ENCODE data around the gene TCEA2. TPM values are rescaled to one million over a fixed set of nuclear protein-coding genes. Genes with fewer than 3 reads are reported as not detected.

The TCEA2 gene
- 23.2 and 51.2 TPM in 2 replicates for total RNA-seq (ENCODE audit: low replicate concordance)

- Histone ChIP-seq H3K4me1 (peaks cover 7% of the 10 kb centered on the region), H3K4me2 (peak within 1 kb of the TSS; percentile 86), H3K9ac (peak within 1 kb of the TSS; percentile 14), H3F3A (ENCODE audit: low read depth) (peaks cover 4% of the 10 kb centered on the region), H3K27me3 (no peaks in the 10 kb centered on the region), H3K9me3 (ENCODE audit: low read depth) (no peaks in the 10 kb centered on the region), H2AFZ (replicated peaks) (peak within 1 kb of the TSS; percentile 10), H3K4me3 (peak within 1 kb of the TSS; percentile 99), H3K36me3 (no peaks in the 10 kb centered on the region), H3K79me2 (ENCODE audit: low read depth) (peaks cover 9% of the 10 kb centered on the region), H3K27ac (no peak within 1 kb of the TSS), H4K20me1 (ENCODE audit: low read depth) (peaks cover 20% of the 10 kb centered on the region)
- Mint-ChIP-seq H3K4me1 (peaks cover 25% of the 10 kb centered on the region), H3K27me3 (ENCODE audit: insufficient read depth, low read depth) (peaks cover 17% of the 10 kb centered on the region), H3K27ac (no peak within 1 kb of the TSS), H3K4me3 (peak within 1 kb of the TSS; percentile 94), H3K36me3 (no peaks in the 10 kb centered on the region), H3K9me3 (no peaks in the 10 kb centered on the region)
- TF ChIP-seq EZH2phosphoT487 (IDR thresholded peaks at IDR 0.05) (no peak), EZH2 (IDR thresholded peaks at IDR 0.05) (no peak)
- DNase-seq (ENCODE audit: low spot score): peak; percentile 96
These were observed at the start of gene TCEA2 for GRCh38 chr20:64062596-64063388. TCEA2 (plus strand) TSS chr20:64063198; CDS start chr20:64063313, 115 bp downstream.

DNA sequence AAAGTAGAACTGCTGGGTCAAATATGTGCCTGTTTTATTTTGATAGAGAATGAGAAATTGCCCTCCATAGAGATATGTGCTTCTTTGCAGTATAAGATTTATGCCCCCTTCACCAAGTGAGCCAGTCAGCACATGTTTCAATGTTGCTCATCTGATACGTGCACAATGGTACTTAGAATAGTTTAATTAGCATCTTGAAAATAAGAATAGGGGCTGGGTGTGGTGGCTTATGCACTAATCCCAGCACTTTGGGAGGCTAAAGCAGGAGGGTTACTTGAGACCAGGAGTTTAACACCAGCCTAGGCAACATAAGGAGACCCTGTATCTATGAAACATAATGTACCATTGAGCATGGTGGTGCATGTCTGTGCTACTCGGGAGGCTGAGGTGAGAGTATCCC lies 47.4 kb upstream of the TCEA2 start:
- H3K27me3 ChIP-seq: no peaks in the 10 kb centered on the region
- Mint-ChIP-seq H3K27ac (no peak overlapping the region), H3K27me3 (ENCODE audit: insufficient read depth, low read depth) (no peaks in the 10 kb centered on the region), H3K4me3 (no peak overlapping the region), H3K4me1 (no peaks in the 10 kb centered on the region), H3K9me3 (no peaks in the 10 kb centered on the region), H3K36me3 (peaks cover 37% of the 10 kb centered on the region)
- no peaks in the 10 kb centered on the region for H3F3A ChIP-seq (ENCODE audit: low read depth)
- H3K36me3 ChIP-seq: no peaks in the 10 kb centered on the region
- H3K4me3 ChIP-seq: no peak overlapping the region
- H2AFZ ChIP-seq (replicated peaks): no peak overlapping the region
- H3K4me2 ChIP-seq: no peak overlapping the region
- TF ChIP-seq CTCF (IDR thresholded peaks at IDR 0.05): no peak
- TF ChIP-seq EZH2 (IDR thresholded peaks at IDR 0.05): no peak
- TF ChIP-seq EZH2phosphoT487 (IDR thresholded peaks at IDR 0.05): no peak
- H3K27ac ChIP-seq: no peak overlapping the region
- H3K79me2 ChIP-seq (ENCODE audit: low read depth): no peaks in the 10 kb centered on the region
- no peaks in the 10 kb centered on the region for H4K20me1 ChIP-seq (ENCODE audit: low read depth)
- no peak for DNase-seq (ENCODE audit: low spot score)
- H3K9ac ChIP-seq: no peak overlapping the region
- no peaks in the 10 kb centered on the region for H3K4me1 ChIP-seq
- no peaks in the 10 kb centered on the region for H3K9me3 ChIP-seq (ENCODE audit: low read depth)

DNA sequence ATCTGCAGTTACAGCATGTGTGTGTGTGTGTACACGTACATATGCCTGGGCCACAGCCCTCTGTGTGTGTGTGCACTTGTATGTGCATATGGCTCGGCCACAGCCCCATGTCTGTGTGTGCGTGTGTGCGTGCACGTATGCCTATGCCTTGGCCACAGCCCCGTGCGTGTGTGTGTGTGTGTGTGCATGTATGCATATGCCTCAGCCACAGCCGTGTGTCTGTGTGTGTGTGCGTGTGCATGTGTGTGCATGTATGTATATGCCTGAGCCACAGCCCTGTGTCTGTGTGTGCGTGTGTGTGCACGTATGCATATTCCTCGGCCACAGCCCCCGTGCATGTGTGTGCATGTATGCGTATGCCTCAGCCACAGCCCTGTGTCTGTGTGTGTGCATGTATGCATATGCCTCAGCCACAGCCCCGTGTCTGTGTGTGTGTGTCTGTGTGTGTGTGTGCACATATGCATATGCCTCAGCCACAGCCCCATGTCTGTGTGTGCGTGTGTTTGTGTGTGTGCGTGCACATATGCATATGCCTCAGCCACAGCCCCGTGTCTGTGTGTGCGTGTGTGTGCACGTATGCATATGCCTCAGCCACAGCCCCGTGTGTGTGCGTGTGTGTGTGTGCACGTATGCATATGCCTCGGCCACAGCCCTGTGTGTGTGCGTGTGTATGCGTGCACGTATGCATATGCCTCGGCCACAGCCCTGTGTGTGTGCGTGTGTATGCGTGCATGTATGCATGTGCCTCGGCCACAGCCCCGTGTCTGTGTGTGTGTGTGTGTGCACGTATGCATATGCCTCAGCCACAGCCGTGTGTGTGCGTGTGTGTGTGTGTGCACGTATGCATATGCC lies 41.6 kb upstream of the TCEA2 start:
- no peak overlapping the region for H3K4me3 Mint-ChIP-seq
- H3K27ac Mint-ChIP-seq: no peak overlapping the region

More for the DNA sequence above, 41.6 kb upstream of the TCEA2 start:
- Histone ChIP-seq H2AFZ (replicated peaks) (no peak overlapping the region), H3K9me3 (ENCODE audit: low read depth) (no peaks in the 10 kb centered on the region), H3F3A (ENCODE audit: low read depth) (no peaks in the 10 kb centered on the region), H3K4me2 (no peak overlapping the region), H4K20me1 (ENCODE audit: low read depth) (no peaks in the 10 kb centered on the region), H3K27me3 (no peaks in the 10 kb centered on the region), H3K4me1 (no peaks in the 10 kb centered on the region), H3K27ac (no peak overlapping the region), H3K4me3 (no peak overlapping the region), H3K9ac (no peak overlapping the region), H3K79me2 (ENCODE audit: low read depth) (no peaks in the 10 kb centered on the region), H3K36me3 (no peaks in the 10 kb centered on the region)
- H3K4me1 Mint-ChIP-seq: no peaks in the 10 kb centered on the region
- DNase-seq (ENCODE audit: low spot score): no peak
- no peaks in the 10 kb centered on the region for H3K27me3 Mint-ChIP-seq (ENCODE audit: insufficient read depth, low read depth)
- H3K9me3 Mint-ChIP-seq: no peaks in the 10 kb centered on the region
- peaks cover 26% of the 10 kb centered on the region for H3K36me3 Mint-ChIP-seq
- TF ChIP-seq EZH2 (IDR thresholded peaks at IDR 0.05) (no peak), CTCF (IDR thresholded peaks at IDR 0.05) (no peak), EZH2phosphoT487 (IDR thresholded peaks at IDR 0.05) (no peak)

Measured in neural progenitor cell (in vitro differentiated cells).